Subcutaneous abdominal adipose tissue (tissue), 5 donors: Measurements from ENCODE around the gene GRIA1.

ENCODE experiments used
- H3K27ac ChIP-seq: one replicate; pipeline ENCODE4 v1.7.0; 2013; ENCODE audit warnings: low read depth, mild to moderate bottlenecking, inconsistent platforms, low read length, moderate library complexity
- H3K27me3 ChIP-seq, 5 donors: one replicate each; pipeline ENCODE4 v1.7.0; 2013; ENCODE audit warnings: low read length in 5 of 5, inconsistent platforms in 1 of 5; ENCODE audit not compliant: control insufficient read depth in 5 of 5, insufficient read depth in 4 of 5
- H3K36me3 ChIP-seq, 5 donors: one replicate each; pipeline ENCODE4 v1.7.0; 2013; ENCODE audit warnings: low read length in 5 of 5; ENCODE audit not compliant: control insufficient read depth in 5 of 5, insufficient read depth in 5 of 5
- H3K4me1 ChIP-seq, 5 donors: one replicate each; pipeline ENCODE4 v1.7.0; 2013; ENCODE audit warnings: low read length in 5 of 5, mild to moderate bottlenecking in 3 of 5, moderate library complexity in 1 of 5; ENCODE audit not compliant: control insufficient read depth in 5 of 5, insufficient read depth in 5 of 5
- H3K4me3 ChIP-seq, 5 donors: one replicate each; pipeline ENCODE4 v1.7.0; 2013; ENCODE audit warnings: low read length in 5 of 5, low read depth in 1 of 5
- H3K9ac ChIP-seq, 5 donors: one replicate each; pipeline ENCODE4 v1.7.0; 2013; ENCODE audit warnings: low read length in 5 of 5, mild to moderate bottlenecking in 4 of 5, moderate library complexity in 3 of 5
- H3K9me3 ChIP-seq, 5 donors: one replicate each; pipeline ENCODE4 v1.7.0; 2013; ENCODE audit warnings: low read length in 5 of 5; ENCODE audit not compliant: control insufficient read depth in 5 of 5
- donor health status: healthy.
- donor health status: healthy.
- donor health status: healthy.
- donor health status: healthy.
- donor health status: healthy.

Gene GRIA1

GRCh38 chr5:153618307-153618706, 127.8 kb downstream of the GRIA1 start:
- Histone ChIP-seq H3K27me3 (no peaks in the 10 kb centered on the region), H3K9ac (no peak overlapping the region)

DNA sequence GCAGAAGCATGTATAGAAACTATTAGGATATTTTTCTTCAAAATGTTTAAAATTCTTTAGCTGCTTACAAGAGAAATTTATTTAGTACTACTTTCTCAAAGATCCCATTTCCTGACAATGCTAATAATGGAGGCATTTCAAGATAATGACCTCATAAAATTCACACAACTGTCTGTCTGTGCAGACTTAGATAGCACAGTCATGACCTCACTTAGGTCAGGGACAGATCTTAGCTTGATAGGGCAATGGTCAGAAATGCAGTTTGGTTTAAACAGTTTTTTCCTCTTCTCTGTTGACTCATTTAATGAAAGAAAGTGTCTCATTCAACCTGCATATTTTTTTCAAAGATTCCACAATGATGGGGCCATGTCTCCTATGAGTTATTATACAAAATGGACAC, 128.4 kb downstream of the GRIA1 start:
- H3K36me3 ChIP-seq: no peaks in the 10 kb centered on the region
- H3K27me3 ChIP-seq: no peaks in the 10 kb centered on the region
- H3K27ac ChIP-seq: no peak overlapping the region
- no peaks in the 10 kb centered on the region for H3K4me1 ChIP-seq
- no peak overlapping the region for H3K4me3 ChIP-seq
- H3K9ac ChIP-seq: no peak overlapping the region
- no peaks in the 10 kb centered on the region for H3K9me3 ChIP-seq

More at GRCh38 chr5:153618307-153618706, 127.8 kb downstream of the GRIA1 start:
- Histone ChIP-seq H3K4me3 (no peak overlapping the region), H3K27ac (no peak overlapping the region), H3K9me3 (no peaks in the 10 kb centered on the region), H3K36me3 (no peaks in the 10 kb centered on the region), H3K4me1 (no peaks in the 10 kb centered on the region)

DNA sequence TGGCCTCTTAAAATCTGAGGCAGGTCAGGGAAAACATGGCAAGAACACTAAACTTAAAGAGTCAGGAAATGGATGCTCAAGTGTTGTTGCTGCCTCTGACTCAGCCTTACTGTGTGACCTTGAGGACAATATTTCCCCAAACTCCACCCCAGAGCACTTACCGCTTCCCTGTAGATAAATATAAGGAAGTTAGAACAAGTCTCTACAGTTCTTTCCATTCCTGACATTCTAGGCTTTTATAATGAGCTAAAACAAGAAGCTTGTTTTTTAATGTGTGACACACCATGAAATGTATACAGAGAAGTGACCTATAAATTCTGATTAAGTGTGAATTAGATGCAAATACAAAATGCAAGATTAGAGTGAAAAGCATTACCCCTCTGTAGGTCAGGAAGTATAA, 129.3 kb downstream of the GRIA1 start:
- Histone ChIP-seq H3K9me3 (no peaks in the 10 kb centered on the region), H3K9ac (no peak overlapping the region), H3K4me1 (no peaks in the 10 kb centered on the region), H3K4me3 (no peak overlapping the region), H3K27me3 (no peaks in the 10 kb centered on the region), H3K36me3 (no peaks in the 10 kb centered on the region), H3K27ac (no peak overlapping the region)

- no peak overlapping the region for H3K27ac ChIP-seq
- H3K27me3 ChIP-seq: no peaks in the 10 kb centered on the region
- no peaks in the 10 kb centered on the region for H3K9me3 ChIP-seq
- no peaks in the 10 kb centered on the region for H3K36me3 ChIP-seq
- no peak overlapping the region for H3K9ac ChIP-seq
- H3K4me1 ChIP-seq: no peaks in the 10 kb centered on the region
- no peak overlapping the region for H3K4me3 ChIP-seq
Observed at GRCh38 chr5:153623124-153623523, 132.7 kb downstream of the GRIA1 start.

GRCh38 chr5:153623751-153624450, 133.4 kb downstream of the GRIA1 start:
- no peak overlapping the region for H3K4me3 ChIP-seq
- no peaks in the 10 kb centered on the region for H3K36me3 ChIP-seq
- H3K4me1 ChIP-seq: no peaks in the 10 kb centered on the region
- no peaks in the 10 kb centered on the region for H3K9me3 ChIP-seq
- H3K27ac ChIP-seq: no peak overlapping the region
- no peak overlapping the region for H3K9ac ChIP-seq
- H3K27me3 ChIP-seq: no peaks in the 10 kb centered on the region

DNA sequence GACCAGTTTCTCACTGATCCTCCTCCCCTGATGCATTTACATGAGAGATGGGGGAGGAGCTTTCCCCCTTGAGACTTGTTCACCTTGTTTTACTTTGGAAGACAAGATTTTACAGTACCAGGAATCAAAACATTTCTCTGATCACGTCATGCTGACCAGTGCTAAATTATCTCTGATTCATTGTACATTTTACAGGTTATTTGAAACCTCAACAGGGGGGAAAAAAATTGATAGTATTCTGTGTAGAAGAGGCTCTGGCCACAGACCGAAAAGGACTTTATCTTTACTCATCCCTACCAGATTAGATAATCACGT, 133.9 kb downstream of the GRIA1 start:
- no peaks in the 10 kb centered on the region for H3K4me1 ChIP-seq
- H3K27me3 ChIP-seq: no peaks in the 10 kb centered on the region
- no peaks in the 10 kb centered on the region for H3K9me3 ChIP-seq
- H3K27ac ChIP-seq: no peak overlapping the region
- no peak overlapping the region for H3K9ac ChIP-seq
- H3K4me3 ChIP-seq: no peak overlapping the region
- H3K36me3 ChIP-seq: no peaks in the 10 kb centered on the region

DNA sequence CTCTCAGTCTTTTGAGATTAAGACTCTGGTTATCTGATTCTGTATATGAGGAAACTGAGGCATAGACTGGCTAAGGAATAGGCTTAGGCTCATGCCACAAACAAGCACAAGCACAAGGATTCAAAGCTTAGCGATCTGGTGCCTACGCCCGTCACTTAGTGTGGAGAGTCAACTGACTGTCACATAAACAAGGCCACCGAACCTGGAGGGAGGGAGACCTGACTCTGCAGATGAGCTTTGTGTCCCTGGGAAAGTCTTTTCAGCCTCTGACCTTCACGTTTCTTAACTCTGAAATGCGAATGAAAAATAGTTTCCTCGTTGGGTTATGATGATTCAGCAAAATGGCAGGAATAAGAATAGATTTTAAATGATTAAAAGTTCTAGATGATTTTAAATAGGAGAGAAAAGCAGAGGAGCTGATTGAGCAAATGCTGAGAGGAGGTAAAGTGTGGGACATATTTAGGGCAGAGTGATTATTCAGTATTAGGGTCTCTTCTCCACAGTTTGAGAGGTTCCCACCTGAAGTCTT, 135.4 kb downstream of the GRIA1 start:
- H3K27me3 ChIP-seq: no peaks in the 10 kb centered on the region
- no peak overlapping the region for H3K27ac ChIP-seq
- H3K36me3 ChIP-seq: no peaks in the 10 kb centered on the region
- no peaks in the 10 kb centered on the region for H3K4me1 ChIP-seq
- H3K9ac ChIP-seq: no peak overlapping the region
- no peaks in the 10 kb centered on the region for H3K9me3 ChIP-seq
- H3K4me3 ChIP-seq: no peak overlapping the region

- H3K9ac ChIP-seq: no peak overlapping the region
- H3K4me3 ChIP-seq: no peak overlapping the region
- no peak overlapping the region for H3K27ac ChIP-seq
- H3K27me3 ChIP-seq: no peaks in the 10 kb centered on the region
- no peaks in the 10 kb centered on the region for H3K9me3 ChIP-seq
- H3K4me1 ChIP-seq: no peaks in the 10 kb centered on the region
- H3K36me3 ChIP-seq: no peaks in the 10 kb centered on the region
Observed at GRCh38 chr5:153626836-153627235, 136.4 kb downstream of the GRIA1 start.

- H3K27ac ChIP-seq: no peak overlapping the region
- H3K9me3 ChIP-seq: no peaks in the 10 kb centered on the region
- no peak overlapping the region for H3K9ac ChIP-seq
- H3K4me1 ChIP-seq: no peaks in the 10 kb centered on the region
- H3K27me3 ChIP-seq: no peaks in the 10 kb centered on the region
- no peak overlapping the region for H3K4me3 ChIP-seq
- no peaks in the 10 kb centered on the region for H3K36me3 ChIP-seq
Observed at GRCh38 chr5:153629027-153629895, 138.8 kb downstream of the GRIA1 start.

DNA sequence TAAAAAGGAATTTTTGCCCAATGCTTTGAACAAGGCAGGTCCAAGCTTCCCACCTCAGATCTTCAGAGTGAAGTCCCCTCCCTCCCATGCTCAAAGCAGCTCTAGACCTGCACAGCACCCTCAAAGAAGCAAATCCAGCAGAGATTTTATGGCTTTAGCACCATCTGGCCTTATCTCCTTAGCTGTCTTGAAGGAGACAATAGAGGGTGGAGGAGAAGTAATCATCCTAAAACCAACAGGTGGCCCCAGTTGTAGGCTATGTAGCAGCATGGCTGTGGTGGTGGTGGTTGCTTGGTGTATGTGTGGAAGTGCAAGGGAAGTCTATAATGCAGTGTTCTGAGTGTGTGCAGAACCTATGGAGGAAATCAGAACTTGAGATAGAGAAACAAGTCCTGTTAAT, 140.1 kb downstream of the GRIA1 start:
- H3K4me3 ChIP-seq: no peak overlapping the region
- no peaks in the 10 kb centered on the region for H3K27me3 ChIP-seq
- no peak overlapping the region for H3K27ac ChIP-seq
- no peaks in the 10 kb centered on the region for H3K9me3 ChIP-seq
- no peaks in the 10 kb centered on the region for H3K36me3 ChIP-seq
- no peaks in the 10 kb centered on the region for H3K4me1 ChIP-seq
- H3K9ac ChIP-seq: no peak overlapping the region
